GM18868 (cell line): ENCODE measurements around the gene FIGLA.
A peak's percentile ranks its signal among the peaks of the same experiment; 100 is the strongest.

Source experiments
- ATAC-seq: cut with Tn5 transposase; IDR thresholded peaks from one replicate; pipeline ENCODE4 v1.9.1; 2021; ENCODE audit warnings: mild to moderate bottlenecking, moderate library complexity; ENCODE audit not compliant: unreplicated experiment

FIGLA gene

GRCh38 chr2:70776266-70776665 is 14.2 kb downstream of the FIGLA start:
- ATAC-seq = no peak

DNA sequence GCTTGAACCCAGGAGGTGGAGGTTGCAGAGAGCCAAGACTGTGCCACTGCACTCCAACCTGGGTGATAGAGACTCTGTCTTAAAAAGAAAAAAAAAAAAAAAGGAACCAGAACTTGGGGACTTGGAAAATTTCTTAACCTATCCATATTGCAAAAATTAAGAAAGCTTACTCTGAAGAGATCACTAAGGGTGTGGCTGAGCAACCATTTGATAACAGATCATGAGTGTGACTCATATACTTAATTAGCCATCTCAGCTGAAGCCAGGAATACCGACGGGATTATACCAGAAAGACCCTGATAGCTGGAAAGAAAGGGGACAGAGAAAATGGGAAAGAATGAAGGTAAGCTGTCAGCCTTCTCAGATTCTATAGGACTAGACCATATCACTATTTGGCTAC is 15.3 kb downstream of the FIGLA start:
- ATAC-seq = no peak

DNA sequence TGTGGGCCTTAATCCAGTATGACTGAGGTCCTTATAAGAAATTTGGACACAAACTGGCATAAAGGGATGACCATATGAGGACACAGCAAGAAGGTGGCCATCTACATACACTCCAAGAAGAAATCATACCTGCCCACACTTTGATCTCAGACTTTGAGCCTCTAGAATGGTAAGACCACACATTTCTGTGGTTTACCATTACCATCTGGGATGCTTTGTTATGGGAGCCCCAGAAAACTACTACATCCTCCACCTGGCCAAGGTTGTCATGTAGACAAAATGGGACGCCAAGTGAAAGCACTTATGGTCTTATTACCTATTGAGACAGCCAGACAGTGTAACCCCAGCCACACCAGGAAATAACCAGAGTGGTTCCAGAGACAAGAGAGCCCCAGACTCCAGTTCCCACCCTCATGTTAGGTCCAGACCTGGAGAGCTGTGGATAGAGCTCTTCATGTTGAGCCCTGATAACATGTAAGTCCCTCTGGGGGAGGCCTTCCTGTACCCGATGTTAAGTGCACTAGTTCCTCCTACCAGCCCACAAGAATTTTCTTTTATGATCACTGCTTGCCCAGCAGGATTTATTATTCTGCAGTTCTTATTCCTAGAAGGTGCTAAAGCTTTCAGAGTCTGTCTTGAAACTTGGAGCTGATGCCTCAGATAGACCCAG is 17.8 kb downstream of the FIGLA start:
- ATAC-seq = no peak

DNA sequence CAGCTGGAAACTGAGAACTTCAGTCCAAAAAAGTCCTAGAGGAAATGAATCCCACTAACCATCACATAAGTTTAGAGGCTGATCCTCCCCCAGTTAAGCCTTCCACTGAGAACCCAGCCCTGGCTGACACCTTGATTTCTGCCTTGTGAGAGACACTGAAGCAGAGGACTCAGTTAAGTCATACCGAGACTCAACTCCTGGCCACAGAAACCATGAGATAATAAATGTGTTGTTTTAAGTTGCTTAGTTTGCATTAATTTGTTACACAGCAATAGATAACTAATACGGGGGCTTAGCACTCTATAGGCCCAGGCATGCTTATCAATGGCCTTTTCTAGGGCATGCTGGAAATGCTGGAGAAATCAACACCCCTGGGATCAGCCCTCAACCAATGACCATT is 19.0 kb downstream of the FIGLA start:
- ATAC-seq = peak; percentile 70

DNA sequence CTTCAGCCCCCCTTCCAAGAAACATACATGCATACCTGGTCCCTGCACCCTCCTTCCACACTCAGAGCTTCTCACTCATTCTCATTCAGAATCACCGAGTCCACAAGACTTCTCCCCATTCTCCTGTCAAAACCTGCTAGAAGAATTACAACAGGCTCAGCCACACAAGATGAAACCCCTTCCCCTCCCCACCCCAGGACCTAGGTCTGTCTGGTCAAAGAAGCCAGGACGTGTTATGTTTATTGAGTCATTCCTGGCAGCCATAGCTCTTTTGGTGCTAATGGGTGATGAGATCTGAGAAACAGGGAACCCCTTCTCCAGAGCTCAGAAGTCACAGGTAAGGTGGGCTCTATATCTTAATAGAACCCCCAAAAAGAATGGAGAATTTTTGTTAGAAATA is 21.0 kb downstream of the FIGLA start:
- ATAC-seq = no peak

DNA sequence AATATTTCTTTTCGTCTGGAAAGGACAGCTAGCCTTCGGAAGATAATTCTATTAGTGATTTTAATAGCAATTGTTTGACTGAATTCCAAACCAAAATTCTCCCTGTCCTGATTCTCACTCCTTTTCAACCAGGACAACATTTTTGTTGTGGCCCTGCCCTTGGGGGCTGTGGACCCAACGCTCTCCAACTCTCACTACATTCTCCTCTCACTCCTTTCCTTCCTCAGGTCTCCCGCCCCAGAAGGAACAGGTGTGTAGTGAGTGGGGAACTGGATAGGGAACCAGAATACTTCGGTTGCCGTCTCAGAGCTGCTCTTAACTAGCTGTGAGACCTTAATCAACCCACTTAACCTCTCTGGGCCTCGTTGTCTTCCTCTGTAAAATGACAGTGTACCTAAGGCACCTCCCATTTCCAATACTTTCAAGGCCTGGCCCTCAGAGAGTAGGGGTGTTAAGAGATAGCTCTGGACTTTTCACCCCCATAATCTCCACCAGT is 21.8 kb downstream of the FIGLA start:
- ATAC-seq = no peak

DNA sequence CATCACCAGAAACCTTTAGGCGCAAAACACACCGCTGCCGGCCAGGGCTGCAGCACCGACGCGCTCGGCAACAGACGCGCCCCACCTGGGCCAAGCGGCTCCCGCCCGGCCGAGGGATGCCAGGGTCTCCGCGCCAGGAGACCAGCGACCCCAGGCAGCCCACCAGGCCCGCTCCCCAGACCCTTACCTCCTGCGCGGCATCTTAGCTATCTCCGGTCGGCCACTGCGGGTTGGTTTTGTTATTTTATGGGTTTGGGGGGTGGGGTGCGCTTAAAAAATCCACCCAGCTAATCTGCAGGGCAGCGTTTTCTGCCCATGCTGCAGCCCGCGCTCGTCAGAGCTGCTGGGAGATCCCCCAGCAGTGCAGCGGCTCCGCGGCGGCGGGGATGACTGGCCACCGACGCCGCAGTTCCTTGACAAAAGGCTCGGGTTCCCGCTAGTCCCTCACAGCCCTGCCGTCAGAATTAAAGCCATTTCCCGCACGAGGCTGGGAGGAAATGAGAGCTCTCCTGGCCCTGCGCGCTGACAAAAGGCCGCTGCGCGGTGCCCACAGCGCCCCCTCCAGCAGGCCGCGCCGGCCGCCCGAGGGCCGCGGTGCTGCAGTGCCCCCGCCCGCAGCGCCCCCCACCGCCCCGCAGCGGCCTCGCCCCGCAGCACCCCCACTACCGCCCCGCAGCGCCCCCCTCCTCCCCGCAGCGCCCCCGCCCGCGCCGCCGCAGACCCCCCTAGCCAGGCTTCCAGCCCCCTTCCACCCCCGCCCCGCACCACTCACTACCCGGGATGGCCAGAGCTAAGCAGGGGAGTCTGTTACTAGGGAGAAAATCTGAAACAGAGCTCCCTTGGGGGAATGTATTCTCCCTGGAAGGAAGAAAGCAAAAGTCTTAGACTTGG is 22.5 kb downstream of the FIGLA start, which contains the start of gene ADD2:
Gene ADD2 (minus strand): TSS at position 502 of the 891 bp plus-strand sequence. CDS start 61,792 bp downstream, outside the sequence.
- peak; percentile 52 for ATAC-seq

DNA sequence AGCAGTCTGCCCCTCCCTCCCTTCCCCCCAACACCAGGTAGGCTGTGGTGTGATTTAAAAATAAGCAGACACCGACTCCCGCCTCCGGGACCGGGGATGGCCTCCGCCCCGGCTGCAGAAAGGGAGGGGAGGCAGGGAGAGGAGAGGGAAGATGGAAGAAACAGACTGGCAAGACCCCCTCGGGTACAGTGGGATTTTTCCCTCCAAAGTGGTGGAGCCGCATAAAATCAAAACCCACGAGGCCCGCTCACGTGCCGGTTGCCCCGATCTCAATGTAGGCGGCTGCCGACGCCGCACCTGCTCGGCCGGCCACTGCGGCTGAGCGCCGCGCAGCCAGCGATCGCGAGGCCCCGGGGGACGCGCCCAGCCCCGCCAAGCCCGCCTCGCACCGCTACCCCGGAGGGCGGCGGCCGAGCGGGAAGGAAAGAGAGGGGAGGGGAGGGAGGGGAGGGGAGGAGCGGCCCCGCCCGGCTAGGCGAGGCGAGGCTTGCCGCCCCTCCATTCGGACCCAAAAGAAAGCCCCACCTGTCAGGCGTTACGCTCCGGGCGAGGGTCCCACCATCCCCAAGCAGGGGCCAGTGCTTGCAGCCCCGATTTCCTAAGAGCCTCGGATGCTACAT is 23.3 kb downstream of the FIGLA start:
- no peak for ATAC-seq

DNA sequence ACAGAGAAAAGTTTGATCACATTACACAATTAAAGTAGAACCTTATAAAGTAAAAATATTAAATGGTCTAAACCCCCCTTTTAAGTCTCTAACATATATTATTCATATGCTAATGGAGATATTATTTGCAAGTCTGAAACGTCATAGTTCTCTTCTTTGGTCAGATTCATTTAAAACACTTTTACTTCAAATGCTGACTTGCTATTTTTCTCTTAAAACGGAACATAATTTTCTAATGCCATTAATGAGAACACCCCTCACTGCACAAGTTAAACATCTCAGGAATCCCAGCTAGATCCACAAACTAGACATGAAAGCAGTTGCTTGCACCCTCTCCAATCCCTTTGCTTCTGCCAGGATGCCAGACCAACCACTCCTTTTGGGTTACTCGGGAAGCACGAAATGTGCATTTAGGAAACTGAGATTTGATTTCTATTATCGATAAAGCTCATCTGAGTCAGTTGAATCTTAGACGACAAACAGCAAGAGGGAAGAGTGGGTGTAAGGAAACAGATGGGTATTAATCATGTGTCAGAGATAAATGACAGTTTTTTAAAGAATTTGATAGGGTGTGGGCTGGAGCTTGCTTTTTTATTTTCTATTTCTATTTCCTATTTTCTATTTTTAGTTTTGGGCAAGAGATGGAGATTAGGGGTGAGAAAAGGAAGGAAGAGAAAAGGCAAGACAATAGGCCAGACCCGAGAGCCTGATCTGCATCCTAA is 23.9 kb downstream of the FIGLA start:
- ATAC-seq = no peak

- no peak for ATAC-seq
These were observed 24.9 kb downstream of the FIGLA start for GRCh38 chr2:70765507-70765906.

- ATAC-seq = no peak
These were observed 31.0 kb downstream of the FIGLA start for GRCh38 chr2:70759446-70759845.

GRCh38 chr2:70757966-70758365 is 32.5 kb downstream of the FIGLA start:
- no peak for ATAC-seq

- ATAC-seq = no peak
These were observed 33.1 kb downstream of the FIGLA start for GRCh38 chr2:70757360-70757759.

DNA sequence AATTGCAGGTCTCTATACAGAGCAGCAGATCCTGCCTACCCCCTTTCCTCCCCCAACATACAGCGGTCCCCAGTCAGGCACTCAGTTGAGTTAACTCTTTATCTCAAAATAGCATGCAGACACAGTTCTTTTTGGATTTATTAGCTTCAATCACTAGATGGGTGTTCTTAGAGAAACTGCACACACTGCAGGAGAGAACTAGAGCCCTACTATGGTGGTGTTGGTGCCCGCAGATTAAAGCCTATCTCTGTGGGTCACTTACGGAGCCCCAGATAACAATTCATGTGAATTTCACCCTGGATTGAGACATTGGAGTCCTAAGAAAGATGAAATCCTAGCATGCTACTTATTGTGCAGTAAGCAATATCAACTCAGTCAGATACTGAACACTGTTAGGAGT is 34.3 kb downstream of the FIGLA start:
- no peak for ATAC-seq

- no peak for ATAC-seq
These were observed 36.5 kb downstream of the FIGLA start for GRCh38 chr2:70753902-70754301.

DNA sequence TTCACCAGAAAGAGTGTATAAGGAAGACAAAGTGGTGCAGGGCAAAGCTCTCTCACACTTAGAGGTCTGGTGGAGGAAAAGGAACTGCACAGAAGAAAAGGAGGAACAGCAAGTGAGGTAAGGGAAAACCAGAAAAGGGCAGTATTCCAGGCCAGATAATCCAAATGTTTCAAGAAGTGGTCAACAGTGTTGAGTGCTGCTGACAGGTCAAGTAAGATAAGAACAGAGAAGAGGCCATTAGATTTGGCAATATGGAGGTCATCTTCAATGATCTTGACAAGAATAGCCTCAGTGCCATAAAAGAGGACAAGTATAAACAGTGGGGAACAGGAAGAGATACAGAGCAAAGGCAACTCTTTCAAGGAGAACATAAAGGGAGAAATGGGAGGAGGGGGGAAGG is 37.4 kb downstream of the FIGLA start:
- no peak for ATAC-seq

DNA sequence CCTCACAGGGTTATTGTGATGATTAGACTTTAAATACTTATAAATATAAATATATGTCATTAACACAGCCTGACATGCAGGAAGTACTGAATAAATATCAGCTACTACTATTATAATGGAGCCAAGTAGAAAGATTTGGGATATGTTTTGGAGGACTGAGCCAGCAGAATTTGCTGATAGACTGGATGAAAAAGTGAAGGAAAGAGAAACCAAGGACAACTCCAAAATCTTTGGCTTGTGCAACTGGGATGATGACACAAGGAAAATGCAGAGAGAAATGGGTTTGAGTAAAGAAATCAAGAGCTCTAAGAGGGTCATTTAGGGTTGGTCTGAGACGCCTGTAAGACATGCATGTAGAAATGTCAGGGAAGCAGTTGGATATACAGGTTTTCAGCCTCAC is 38.0 kb downstream of the FIGLA start:
- ATAC-seq = no peak

DNA sequence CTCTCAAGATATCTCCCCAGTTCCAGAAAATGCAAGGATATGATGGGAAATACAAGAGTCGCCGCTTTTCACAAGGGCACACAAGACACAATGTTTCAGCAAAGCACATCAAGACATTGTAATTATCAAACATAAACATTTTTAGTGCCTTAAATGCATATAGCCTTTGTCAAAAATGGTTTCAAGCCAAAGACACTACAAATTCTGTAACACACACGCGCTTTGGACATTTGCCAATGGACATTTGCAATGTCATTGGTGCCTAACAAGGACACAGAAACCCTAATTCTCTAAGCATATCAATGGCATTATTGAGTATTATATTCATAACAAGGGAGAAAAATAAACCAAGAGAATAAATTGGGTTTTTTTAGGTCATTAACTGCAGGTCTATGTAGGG is 38.6 kb downstream of the FIGLA start:
- no peak for ATAC-seq

DNA sequence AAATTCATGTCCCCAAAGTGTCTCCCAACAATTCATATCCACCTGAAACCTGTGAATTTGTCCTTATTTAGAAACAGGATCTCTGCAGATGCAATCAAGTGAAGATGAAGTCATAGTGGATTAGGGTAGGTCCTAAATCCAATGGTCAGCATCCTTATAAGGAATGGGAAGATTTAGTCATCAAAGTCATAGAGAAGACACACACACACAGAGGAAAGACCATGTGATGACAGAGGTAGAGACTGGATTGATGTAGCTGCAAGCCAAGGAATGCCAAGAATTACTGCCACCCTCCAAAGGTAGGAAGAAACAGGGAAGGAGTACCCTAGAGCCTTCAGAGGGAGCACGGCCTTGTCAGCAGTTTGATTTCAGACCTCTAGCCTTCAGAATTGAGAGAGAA is 40.1 kb downstream of the FIGLA start:
- ATAC-seq = no peak

DNA sequence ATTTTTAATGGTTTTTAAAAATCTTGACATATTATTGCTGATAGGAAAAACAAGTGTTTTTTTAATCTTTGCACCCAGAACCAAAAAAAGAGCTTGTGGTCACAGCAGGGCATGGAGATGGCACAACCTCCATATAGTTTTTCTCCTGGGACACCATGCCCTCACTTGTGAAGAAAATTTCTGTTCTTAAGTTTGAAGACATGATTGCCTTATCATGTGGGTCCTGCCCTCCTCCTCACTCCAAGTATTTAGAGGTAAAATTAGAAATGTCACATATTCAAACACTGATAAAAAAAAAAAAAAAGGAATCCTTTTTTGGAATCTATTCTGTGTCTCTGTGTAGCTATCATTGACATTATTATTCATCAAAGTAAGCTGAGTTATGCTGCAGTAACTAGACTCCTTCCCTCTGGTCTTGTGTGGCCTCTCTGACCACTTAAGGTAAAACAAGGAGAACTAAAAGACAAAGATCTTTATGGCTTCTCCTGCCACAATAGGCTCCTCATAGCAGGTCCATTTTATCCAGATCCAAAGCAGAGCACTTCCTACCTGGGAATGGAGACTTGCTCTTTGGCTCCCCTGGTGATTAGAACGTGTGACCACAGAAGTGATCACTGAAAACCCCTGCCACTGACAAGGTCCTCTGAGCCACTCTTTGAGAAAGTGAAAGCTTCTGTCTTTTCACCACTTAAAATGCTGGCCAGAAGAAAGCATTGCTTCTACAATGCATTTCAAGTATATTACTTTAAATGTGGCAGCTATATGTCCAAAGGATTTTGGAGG is 42.2 kb downstream of the FIGLA start:
- no peak for ATAC-seq
